Lower lobe of right lung (tissue), 2 donors: ENCODE results near the gene CAMLG. TPM values are rescaled to one million over a fixed set of nuclear protein-coding genes. Genes with fewer than 3 reads are reported as not detected.

Experiments used
- ATAC-seq, 2 donors: fragments of 200-7000 bp; cut with Tn5 transposase; one replicate each; pipeline ENCODE4 v1.9.1; 2020 to 2022; ENCODE audit warnings: mild to moderate bottlenecking in 2 of 2, moderate library complexity in 2 of 2
- DNase-seq: peaks from one replicate; pipeline ENCODE4 v3.0.0-alpha.2; 2020
- H3K27ac ChIP-seq: fragments of 200-600 bp; one replicate; pipeline ENCODE4 v1.8.0; 2022
- H3K27me3 ChIP-seq: fragments of 200-600 bp; one replicate; pipeline ENCODE4 v1.8.0; 2022; ENCODE audit warnings: low read depth
- H3K36me3 ChIP-seq: fragments of 200-600 bp; one replicate; pipeline ENCODE4 v1.8.0; 2022; ENCODE audit warnings: mild to moderate bottlenecking
- H3K4me1 ChIP-seq: fragments of 200-600 bp; one replicate; pipeline ENCODE4 v1.8.0; 2022
- H3K4me3 ChIP-seq: fragments of 200-600 bp; one replicate; pipeline ENCODE4 v1.8.0; 2022; ENCODE audit warnings: mild to moderate bottlenecking
- H3K9me3 ChIP-seq: fragments of 200-600 bp; one replicate; pipeline ENCODE4 v1.8.0; 2022
- intact Hi-C: fragments of 100-400 bp; cut with DNase I; formaldehyde crosslinking; loops from one replicate; pipeline ENCODE4 v1.11.0; 2022
- total RNA-seq: library from RNA; stranded (reverse); fragmentation: NEBNext Ultra II Directional; extraction: Animal tissue kit (Norgen Biotek cat#: 25700); gene quantifications from one replicate; pipeline ENCODE4 v1.2.1, GENCODE V29; 2021
- TF ChIP-seq, protein P1 (sequence below): fragments of 200-600 bp; IDR thresholded peaks from one replicate; pipeline ENCODE4 v1.8.0; 2022; ENCODE audit warnings: antibody characterized with exemption, mild to moderate bottlenecking
- donor health status: DM: no; HTN: yes; CAD: no; lungs with severe emphysema.

The CAMLG gene
- total RNA-seq, 1 donor from 2014 or later: 25.6 TPM

DNA sequence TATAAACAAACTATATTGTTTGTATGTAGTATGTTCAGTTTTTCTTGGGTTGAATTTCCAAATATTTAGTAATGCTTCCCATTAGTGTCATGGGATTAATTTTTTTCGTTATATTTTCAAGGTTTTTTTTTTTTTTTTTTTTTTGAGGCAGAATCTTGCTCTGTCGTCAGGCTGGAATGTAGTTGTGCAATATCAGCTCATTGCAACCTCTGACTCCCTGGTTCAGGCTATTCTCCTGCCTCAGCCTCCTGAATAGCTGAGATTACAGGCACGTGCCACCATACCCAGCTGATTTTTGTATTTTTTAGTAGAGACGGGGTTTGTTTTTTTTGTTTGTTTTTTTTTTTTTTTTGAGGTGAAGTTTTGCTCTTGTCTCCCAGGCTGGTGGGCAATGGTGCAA, 30.9 kb downstream of the CAMLG start:
- DNase-seq: no peak
- no peak for ATAC-seq
- intact Hi-C loops: no loop called here
- Histone ChIP-seq H3K9me3 (no peaks in the 10 kb centered on the region), H3K27me3 (no peaks in the 10 kb centered on the region), H3K27ac (no peak overlapping the region), H3K4me1 (no peaks in the 10 kb centered on the region), H3K4me3 (no peak overlapping the region), H3K36me3 (peaks cover 99% of the 10 kb centered on the region)
- TF ChIP-seq, protein P1, sequence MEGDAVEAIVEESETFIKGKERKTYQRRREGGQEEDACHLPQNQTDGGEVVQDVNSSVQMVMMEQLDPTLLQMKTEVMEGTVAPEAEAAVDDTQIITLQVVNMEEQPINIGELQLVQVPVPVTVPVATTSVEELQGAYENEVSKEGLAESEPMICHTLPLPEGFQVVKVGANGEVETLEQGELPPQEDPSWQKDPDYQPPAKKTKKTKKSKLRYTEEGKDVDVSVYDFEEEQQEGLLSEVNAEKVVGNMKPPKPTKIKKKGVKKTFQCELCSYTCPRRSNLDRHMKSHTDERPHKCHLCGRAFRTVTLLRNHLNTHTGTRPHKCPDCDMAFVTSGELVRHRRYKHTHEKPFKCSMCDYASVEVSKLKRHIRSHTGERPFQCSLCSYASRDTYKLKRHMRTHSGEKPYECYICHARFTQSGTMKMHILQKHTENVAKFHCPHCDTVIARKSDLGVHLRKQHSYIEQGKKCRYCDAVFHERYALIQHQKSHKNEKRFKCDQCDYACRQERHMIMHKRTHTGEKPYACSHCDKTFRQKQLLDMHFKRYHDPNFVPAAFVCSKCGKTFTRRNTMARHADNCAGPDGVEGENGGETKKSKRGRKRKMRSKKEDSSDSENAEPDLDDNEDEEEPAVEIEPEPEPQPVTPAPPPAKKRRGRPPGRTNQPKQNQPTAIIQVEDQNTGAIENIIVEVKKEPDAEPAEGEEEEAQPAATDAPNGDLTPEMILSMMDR: no peak

DNA sequence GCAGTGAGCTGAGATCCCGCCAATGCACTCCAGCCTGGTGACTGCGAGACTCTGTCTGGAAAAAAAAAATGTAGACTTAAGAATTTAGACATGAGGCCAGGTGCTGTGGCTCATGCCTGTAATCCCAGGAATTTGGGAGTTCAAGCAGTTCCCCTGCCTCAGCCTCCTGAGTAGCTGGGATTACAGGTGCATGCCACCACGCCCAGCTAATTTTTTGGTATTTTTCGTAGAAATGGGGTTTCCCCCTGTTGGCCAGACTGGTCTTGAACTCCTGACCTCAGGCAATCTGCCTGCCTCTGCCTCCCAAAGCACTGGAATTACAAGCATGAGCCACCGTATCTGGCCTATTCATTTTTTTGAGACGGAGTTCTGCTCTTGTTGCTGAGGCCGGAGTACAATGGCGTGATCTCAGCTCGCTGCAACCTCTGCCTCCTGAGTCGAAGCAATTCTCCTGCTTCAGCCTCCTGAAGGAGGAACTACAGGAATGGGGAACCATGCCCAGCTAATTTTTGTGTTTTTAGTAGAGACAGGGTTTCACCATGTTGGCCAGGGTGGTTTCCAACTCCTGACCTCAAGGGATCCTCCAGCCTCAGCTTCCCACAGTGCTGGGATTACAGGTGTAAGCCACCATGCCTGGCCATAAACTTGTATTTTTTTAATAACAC, 34.2 kb downstream of the CAMLG start:
- Histone ChIP-seq H3K9me3 (no peaks in the 10 kb centered on the region), H3K27me3 (no peaks in the 10 kb centered on the region), H3K4me1 (no peaks in the 10 kb centered on the region), H3K36me3 (peaks cover 98% of the 10 kb centered on the region), H3K27ac (no peak overlapping the region), H3K4me3 (no peak overlapping the region)
- DNase-seq: no peak
- ATAC-seq: no peak
- intact Hi-C loops: no loop called here
- TF ChIP-seq, protein P1: no peak

DNA sequence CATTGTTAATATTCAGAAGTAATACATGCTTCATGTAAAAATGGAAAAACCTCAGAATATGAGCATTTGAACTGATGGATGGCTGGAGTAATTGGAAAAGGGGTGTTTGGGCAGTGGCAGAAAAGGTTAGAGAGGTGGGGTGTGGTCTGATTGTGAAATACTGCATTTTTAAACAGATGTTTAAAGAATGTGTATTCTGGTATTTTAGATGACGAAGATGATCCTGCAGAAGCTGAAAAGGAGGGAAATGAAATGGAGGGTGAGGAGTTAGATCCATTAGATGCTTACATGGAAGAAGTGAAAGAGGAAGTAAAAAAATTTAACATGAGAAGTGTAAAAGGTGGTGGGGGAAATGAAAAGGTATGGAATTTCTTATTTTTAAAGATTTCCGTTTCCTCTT, 39.0 kb downstream of the CAMLG start:
- ATAC-seq: no peak
- H3K36me3 ChIP-seq: peaks cover 98% of the 10 kb centered on the region
- intact Hi-C loops: no loop called here

DNA sequence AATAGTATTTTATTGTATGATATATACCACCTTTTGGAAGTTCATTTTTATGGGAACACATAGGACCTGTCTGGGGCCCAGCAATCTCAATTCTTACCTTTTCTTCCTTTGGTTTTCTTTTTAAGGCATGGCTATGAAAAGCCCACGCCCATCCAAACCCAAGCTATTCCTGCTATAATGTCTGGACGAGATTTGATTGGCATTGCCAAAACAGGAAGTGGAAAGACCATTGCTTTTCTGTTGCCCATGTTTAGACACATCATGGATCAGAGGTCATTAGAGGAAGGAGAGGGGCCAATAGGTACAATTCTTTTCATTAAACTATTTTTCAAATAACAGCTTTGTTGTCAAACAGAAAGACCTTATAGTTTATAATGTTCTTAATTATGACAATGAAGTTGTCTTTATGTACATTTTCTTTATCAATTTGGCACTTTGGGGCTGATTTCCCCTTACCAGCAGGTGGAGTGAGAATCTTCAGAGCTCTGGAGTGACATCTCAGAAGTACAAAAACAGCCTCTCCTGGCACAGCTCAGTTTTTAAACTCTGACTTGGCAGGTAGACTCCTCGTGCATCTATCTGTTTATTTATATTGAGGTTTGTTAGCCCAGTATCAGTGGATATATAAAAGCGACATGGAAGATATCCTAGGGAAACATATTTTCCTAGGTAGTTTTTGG, 46.0 kb downstream of the CAMLG start:
- TF ChIP-seq, protein P1: no peak
- ATAC-seq: no peak
- intact Hi-C loops: no loop called here
- no peak overlapping the region for H3K27ac ChIP-seq
- no peaks in the 10 kb centered on the region for H3K9me3 ChIP-seq
- no peaks in the 10 kb centered on the region for H3K4me1 ChIP-seq
- peaks cover 99% of the 10 kb centered on the region for H3K36me3 ChIP-seq
- DNase-seq: no peak
- H3K27me3 ChIP-seq: no peaks in the 10 kb centered on the region
- H3K4me3 ChIP-seq: no peak overlapping the region

More for the DNA sequence above, 39.0 kb downstream of the CAMLG start:
- no peaks in the 10 kb centered on the region for H3K9me3 ChIP-seq
- H3K27me3 ChIP-seq: no peaks in the 10 kb centered on the region
- no peak for DNase-seq
- H3K4me3 ChIP-seq: no peak overlapping the region
- no peaks in the 10 kb centered on the region for H3K4me1 ChIP-seq
- H3K27ac ChIP-seq: no peak overlapping the region
- TF ChIP-seq, protein P1: no peak

DNA sequence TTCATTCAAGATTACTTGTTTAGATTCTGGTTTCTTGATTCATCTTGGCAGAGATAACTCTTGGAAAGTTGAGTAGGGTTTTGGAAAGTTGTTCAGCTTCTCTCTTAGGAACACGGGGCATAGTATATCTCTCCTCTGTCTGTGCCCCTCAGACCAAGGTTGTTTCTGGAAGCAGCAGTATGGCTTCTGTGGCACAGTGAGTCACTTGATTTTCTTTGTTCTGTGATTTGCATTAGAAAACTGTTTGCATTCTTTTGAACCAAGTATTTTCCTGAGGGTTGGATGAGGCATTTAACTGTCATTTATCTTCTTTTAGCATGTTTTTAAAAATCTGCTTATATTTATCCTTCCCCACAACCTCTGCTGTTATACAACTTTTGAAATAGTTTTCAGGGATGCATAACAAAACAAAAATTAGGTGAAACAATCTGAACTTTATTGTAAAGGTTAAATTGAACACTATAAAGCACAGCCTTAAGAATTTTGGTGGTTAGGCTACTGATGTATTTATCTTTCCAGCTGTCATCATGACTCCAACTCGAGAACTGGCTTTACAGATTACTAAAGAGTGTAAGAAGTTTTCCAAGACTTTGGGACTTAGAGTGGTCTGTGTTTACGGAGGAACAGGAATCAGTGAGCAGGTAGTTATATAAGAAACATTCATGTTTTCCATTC, 46.7 kb downstream of the CAMLG start:
- Histone ChIP-seq H3K4me1 (no peaks in the 10 kb centered on the region), H3K36me3 (peaks cover 100% of the 10 kb centered on the region), H3K9me3 (no peaks in the 10 kb centered on the region), H3K27me3 (no peaks in the 10 kb centered on the region), H3K27ac (no peak overlapping the region), H3K4me3 (no peak overlapping the region)
- DNase-seq (no peak), ATAC-seq (no peak)
- intact Hi-C loops: no loop called here
- TF ChIP-seq, protein P1: no peak
